ENCODE measurements around the gene EID3. TPM values are rescaled to one million over a fixed set of nuclear protein-coding genes. Genes with fewer than 3 reads are reported as not detected.

EID3 gene
- total and polyA plus RNA-seq, 9 of the 15 experiments (the other 6 are each of a cell fraction or from before 2014, with no cell fraction given), result 0.07 to 3.5 (median 0.42) TPM

DNA sequence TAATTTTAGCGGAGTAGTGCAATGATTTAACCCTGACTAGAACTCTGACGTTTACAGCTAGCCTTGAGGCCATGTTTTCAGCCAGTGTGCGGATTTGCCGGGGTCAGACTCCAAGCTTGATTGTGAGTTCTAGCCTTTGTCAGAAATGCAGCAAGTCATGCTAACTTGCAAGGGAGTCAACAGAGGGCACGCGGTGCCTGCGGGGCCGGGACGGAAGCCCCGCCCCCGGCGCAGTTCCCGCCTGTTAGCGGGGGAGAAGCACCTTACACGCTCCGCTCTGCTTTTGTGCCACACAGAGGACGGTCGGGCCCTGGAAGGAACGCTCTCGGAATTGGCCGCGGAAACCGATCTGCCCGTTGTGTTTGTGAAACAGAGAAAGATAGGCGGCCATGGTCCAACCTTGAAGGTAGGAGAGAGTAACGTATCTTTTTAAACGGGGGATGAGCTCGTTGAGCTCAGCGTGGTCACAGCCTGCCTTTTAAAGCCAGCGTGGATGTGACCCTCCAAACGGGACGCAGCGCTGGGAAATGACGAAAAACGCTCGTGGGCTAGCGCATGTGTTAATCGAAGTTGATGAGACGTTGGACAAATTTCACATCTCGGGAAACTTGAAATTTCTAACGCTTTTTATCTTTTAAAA, 14.8 kb upstream of the EID3 start (continued):
- no peak for TF ChIP-seq SMAD3 (CRISPR knock-in tag; conservative IDR thresholded peaks at IDR 0.05)
- TF ChIP-seq, protein P1, sequence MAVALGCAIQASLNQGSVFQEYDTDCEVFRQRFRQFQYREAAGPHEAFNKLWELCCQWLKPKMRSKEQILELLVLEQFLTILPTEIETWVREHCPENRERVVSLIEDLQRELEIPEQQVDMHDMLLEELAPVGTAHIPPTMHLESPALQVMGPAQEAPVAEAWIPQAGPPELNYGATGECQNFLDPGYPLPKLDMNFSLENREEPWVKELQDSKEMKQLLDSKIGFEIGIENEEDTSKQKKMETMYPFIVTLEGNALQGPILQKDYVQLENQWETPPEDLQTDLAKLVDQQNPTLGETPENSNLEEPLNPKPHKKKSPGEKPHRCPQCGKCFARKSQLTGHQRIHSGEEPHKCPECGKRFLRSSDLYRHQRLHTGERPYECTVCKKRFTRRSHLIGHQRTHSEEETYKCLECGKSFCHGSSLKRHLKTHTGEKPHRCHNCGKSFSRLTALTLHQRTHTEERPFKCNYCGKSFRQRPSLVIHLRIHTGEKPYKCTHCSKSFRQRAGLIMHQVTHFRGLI (CRISPR knock-in tag; IDR thresholded peaks at IDR 0.05), result no peak
- TF ChIP-seq NFRKB (IDR thresholded peaks at IDR 0.05; ENCODE audit: low read depth), result no peak; the same call in 1 of the 2 replicates
- peak; percentile 93 for TF ChIP-seq NFE2 (IDR thresholded peaks at IDR 0.05; ENCODE audit: low read depth)
- TF ChIP-seq, protein P2, sequence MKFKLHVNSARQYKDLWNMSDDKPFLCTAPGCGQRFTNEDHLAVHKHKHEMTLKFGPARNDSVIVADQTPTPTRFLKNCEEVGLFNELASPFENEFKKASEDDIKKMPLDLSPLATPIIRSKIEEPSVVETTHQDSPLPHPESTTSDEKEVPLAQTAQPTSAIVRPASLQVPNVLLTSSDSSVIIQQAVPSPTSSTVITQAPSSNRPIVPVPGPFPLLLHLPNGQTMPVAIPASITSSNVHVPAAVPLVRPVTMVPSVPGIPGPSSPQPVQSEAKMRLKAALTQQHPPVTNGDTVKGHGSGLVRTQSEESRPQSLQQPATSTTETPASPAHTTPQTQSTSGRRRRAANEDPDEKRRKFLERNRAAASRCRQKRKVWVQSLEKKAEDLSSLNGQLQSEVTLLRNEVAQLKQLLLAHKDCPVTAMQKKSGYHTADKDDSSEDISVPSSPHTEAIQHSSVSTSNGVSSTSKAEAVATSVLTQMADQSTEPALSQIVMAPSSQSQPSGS (CRISPR knock-in tag; IDR thresholded peaks at IDR 0.05), result no peak
- TF ChIP-seq WHSC1 (IDR thresholded peaks at IDR 0.05; ENCODE audit: low read length), result no peak
- peak; percentile 58 for TF ChIP-seq ZFX (CRISPR knock-in tag; IDR thresholded peaks at IDR 0.05)
- peak; percentile 96 for TF ChIP-seq MYC (IDR thresholded peaks at IDR 0.05; ENCODE audit: low read depth, low read length)
- TF ChIP-seq MYC (CRISPR knock-in tag; IDR thresholded peaks at IDR 0.05; ENCODE audit: borderline replicate concordance, low read depth), result peak; percentile 65
- peak; percentile 97 for TF ChIP-seq L3MBTL2 (IDR thresholded peaks at IDR 0.05)
- TF ChIP-seq, protein P3, sequence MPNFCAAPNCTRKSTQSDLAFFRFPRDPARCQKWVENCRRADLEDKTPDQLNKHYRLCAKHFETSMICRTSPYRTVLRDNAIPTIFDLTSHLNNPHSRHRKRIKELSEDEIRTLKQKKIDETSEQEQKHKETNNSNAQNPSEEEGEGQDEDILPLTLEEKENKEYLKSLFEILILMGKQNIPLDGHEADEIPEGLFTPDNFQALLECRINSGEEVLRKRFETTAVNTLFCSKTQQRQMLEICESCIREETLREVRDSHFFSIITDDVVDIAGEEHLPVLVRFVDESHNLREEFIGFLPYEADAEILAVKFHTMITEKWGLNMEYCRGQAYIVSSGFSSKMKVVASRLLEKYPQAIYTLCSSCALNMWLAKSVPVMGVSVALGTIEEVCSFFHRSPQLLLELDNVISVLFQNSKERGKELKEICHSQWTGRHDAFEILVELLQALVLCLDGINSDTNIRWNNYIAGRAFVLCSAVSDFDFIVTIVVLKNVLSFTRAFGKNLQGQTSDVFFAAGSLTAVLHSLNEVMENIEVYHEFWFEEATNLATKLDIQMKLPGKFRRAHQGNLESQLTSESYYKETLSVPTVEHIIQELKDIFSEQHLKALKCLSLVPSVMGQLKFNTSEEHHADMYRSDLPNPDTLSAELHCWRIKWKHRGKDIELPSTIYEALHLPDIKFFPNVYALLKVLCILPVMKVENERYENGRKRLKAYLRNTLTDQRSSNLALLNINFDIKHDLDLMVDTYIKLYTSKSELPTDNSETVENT (CRISPR knock-in tag; IDR thresholded peaks at IDR 0.05), result 0 out of 2 replicates have a peak, but pooled peaks have one; percentile 50
- TF ChIP-seq MBD2 (IDR thresholded peaks at IDR 0.05; ENCODE audit: borderline replicate concordance, low read depth), result no peak
- peak; percentile 14; the same call in 1 of the 2 replicates for TF ChIP-seq TAF7 (tag; IDR thresholded peaks at IDR 0.05)
- TF ChIP-seq FOXK2 (conservative IDR thresholded peaks at IDR 0.05 in 1 of 2, IDR thresholded peaks at IDR 0.05 in 1 of 2; ENCODE audit: low read depth in 2 of 2), result peak; percentile 97 to 98
- peak; percentile 77 for TF ChIP-seq CREB1 (IDR thresholded peaks at IDR 0.05)
- TF ChIP-seq CREB1 (CRISPR knock-in tag; IDR thresholded peaks at IDR 0.05), result peak; percentile 70; the same call in 1 of the 2 replicates
- TF ChIP-seq, protein P4, sequence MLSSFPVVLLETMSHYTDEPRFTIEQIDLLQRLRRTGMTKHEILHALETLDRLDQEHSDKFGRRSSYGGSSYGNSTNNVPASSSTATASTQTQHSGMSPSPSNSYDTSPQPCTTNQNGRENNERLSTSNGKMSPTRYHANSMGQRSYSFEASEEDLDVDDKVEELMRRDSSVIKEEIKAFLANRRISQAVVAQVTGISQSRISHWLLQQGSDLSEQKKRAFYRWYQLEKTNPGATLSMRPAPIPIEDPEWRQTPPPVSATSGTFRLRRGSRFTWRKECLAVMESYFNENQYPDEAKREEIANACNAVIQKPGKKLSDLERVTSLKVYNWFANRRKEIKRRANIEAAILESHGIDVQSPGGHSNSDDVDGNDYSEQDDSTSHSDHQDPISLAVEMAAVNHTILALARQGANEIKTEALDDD (IDR thresholded peaks at IDR 0.05), result peak; percentile 49; the same call in 1 of the 2 replicates
- TF ChIP-seq, protein P5, sequence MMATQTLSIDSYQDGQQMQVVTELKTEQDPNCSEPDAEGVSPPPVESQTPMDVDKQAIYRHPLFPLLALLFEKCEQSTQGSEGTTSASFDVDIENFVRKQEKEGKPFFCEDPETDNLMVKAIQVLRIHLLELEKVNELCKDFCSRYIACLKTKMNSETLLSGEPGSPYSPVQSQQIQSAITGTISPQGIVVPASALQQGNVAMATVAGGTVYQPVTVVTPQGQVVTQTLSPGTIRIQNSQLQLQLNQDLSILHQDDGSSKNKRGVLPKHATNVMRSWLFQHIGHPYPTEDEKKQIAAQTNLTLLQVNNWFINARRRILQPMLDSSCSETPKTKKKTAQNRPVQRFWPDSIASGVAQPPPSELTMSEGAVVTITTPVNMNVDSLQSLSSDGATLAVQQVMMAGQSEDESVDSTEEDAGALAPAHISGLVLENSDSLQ (IDR thresholded peaks at IDR 0.05), result no peak
- TF ChIP-seq SMARCA5 (IDR thresholded peaks at IDR 0.05), result no peak
- TF ChIP-seq ATF1 (CRISPR knock-in tag; IDR thresholded peaks at IDR 0.05), result no peak
- peak; percentile 91 for TF ChIP-seq ATF1 (tag; IDR thresholded peaks at IDR 0.05)
- no peak for TF ChIP-seq SAFB2 (IDR thresholded peaks at IDR 0.05; ENCODE audit: borderline replicate concordance, low read depth, low read length, severe bottlenecking)
- no peak for TF ChIP-seq SNIP1 (IDR thresholded peaks at IDR 0.05; ENCODE audit: low read depth)
